Activated CD4-positive, alpha-beta T cell treated with anti-CD3 and anti-CD28 coated beads, Interleukin-2, amount 10 ng/mL, durations not matched to agents 24 days and 14 days (primary cell): ENCODE results near the gene IGF1R. TPM values are rescaled to one million over a fixed set of nuclear protein-coding genes. Genes with fewer than 3 reads are reported as not detected.
A peak's percentile ranks its signal among the peaks of the same experiment; 100 is the strongest.

Source experiments
- DNase-seq: peaks from one replicate; pipeline ENCODE4 v3.0.0; 2022
- H3K27ac Mint-ChIP-seq: one replicate; pipeline ENCODE4 v1.8.0; 2022; ENCODE audit warnings: mild to moderate bottlenecking, mixed read lengths
- H3K27me3 Mint-ChIP-seq: one replicate; pipeline ENCODE4 v1.8.0; 2022; ENCODE audit warnings: mixed read lengths
- H3K36me3 Mint-ChIP-seq: one replicate; pipeline ENCODE4 v1.8.0; 2022; ENCODE audit warnings: low read depth, mild to moderate bottlenecking, mixed read lengths
- H3K4me1 Mint-ChIP-seq: one replicate; pipeline ENCODE4 v1.8.0; 2021; ENCODE audit warnings: mixed read lengths
- H3K4me3 Mint-ChIP-seq: one replicate; pipeline ENCODE4 v1.8.0; 2022; ENCODE audit warnings: mild to moderate bottlenecking, moderate library complexity, mixed read lengths
- H3K9me3 Mint-ChIP-seq: one replicate; pipeline ENCODE4 v1.8.0; 2021; ENCODE audit warnings: mixed read lengths
- intact Hi-C: fragments of 100-400 bp; cut with micrococcal nuclease; formaldehyde crosslinking; loops from one replicate; pipeline ENCODE4 v1.15.1; 2023
- total RNA-seq: library from RNA; stranded (reverse); gene quantifications from 2 replicates; pipeline ENCODE4 v1.2.3, GENCODE V29; 2022

IGF1R gene
- total RNA-seq, 1 donor from 2014 or later, result 35.3 TPM

DNA sequence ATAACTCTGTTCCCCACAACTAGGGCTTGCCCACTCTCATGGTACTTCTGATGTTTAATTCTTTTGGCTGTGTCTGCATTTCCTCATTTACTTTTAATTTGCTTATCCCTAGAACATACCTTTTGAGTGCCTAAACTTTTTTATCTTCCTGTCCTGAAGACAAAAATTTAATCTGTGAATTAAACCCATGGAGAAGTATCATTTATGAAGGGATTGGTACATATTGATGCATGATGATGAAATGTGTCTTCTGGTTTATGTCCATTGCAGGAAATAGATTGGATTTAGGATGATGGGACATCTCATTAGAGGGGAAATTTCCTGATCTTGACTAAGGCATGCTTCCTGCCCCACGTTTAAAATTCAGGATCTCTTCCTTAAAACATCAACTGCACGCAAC lies 249.8 kb downstream of the IGF1R start:
- no peak for DNase-seq
- no peak overlapping the region for H3K4me3 Mint-ChIP-seq
- intact Hi-C loops, result no loop called here

DNA sequence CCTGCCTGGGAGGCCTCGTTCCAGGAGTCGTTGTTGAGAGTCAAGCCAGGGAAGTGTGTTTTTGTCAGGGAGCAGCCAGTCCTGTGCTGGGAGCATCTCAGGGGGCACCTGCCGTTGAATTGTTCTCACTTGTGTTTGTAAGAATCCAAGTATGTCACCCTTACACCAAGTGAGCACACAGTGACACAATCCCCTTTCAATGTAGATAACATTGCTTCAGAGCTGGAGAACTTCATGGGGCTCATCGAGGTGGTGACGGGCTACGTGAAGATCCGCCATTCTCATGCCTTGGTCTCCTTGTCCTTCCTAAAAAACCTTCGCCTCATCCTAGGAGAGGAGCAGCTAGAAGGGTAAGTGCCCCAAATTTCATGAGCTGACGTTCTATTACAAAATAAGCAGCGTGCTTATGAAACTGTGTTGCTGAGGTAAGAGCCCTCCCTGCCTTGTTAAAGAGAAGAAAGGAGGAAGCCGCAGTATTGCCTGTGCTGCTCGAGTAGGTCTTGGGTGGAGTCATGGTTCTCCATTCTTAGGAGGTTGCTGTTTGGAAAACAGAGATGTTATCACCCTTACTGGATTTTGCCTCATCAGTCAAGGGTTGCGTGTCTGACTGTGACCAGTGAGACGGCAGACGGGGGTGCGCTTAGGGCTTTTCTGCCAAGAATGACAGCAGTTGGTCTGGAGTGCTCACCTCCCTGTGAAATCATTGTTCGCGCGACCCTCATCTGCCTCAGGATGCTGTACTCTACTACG lies 251.1 kb downstream of the IGF1R start:
- no peaks in the 10 kb centered on the region for H3K9me3 Mint-ChIP-seq
- intact Hi-C loops, result no loop called here

More for the DNA sequence above, 249.8 kb downstream of the IGF1R start:
- H3K27ac Mint-ChIP-seq, result no peak overlapping the region
- peaks cover 12% of the 10 kb centered on the region for H3K36me3 Mint-ChIP-seq
- no peaks in the 10 kb centered on the region for H3K9me3 Mint-ChIP-seq
- H3K27me3 Mint-ChIP-seq, result no peaks in the 10 kb centered on the region
- peaks cover 11% of the 10 kb centered on the region for H3K4me1 Mint-ChIP-seq

DNA sequence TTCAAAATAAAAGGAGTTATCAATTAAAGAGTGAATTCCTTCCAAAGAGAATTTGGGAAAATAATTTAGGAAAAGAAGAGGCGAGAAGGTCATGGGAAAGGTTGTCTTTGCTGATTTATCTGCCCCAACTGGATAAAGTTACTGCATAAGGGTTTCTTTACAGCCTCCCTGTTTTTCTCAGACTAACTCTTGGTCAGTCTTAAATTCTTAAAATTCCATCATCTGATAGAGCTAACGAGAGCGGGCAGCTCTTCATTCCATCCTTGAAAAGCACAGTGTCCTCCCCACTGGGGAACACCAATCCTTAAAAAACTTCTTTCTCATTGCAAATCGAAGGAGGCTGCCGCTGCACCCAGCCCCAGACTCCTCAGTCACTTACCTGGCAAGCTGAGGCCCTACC lies 252.0 kb downstream of the IGF1R start:
- no peak for DNase-seq
- intact Hi-C loops, result no loop called here
- Mint-ChIP-seq H3K36me3 (peaks cover 15% of the 10 kb centered on the region), H3K27me3 (no peaks in the 10 kb centered on the region), H3K4me1 (peaks cover 16% of the 10 kb centered on the region), H3K4me3 (no peak overlapping the region), H3K27ac (no peak overlapping the region), H3K9me3 (no peaks in the 10 kb centered on the region)

More for the DNA sequence above, 251.1 kb downstream of the IGF1R start:
- DNase-seq, result no peak
- Mint-ChIP-seq H3K27me3 (no peaks in the 10 kb centered on the region), H3K4me1 (peaks cover 16% of the 10 kb centered on the region), H3K36me3 (peaks cover 14% of the 10 kb centered on the region), H3K4me3 (no peak overlapping the region), H3K27ac (no peak overlapping the region)

DNA sequence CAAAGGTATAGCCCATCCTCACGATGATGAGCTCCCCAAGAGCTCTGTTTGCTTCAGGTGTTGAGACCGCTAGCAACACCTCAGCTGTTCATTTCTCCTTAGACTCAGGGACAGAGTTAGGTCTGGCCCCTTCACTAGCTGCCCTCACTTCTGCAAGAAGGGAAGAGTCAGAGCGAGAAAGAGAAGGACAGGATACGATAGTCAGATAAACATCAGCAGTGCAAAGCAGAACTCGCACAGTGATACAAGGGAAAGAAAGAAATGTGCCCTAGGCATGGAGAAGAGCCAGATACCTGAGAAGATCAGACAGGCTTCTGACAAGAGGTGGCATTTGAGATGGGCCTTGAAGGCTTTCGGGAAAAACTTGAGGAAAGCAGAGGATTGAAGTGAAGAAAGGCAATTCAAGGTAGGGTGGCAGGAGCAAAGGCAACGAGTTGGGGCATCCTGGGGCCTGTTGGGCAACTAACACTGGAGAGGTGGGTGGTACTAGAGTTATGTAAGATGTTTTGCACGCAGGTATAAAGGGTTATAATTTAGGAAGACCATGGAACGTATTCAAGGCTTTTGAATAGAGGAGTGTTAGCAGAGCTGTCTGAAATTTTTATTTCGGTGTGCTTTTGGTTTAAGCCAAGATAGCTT lies 253.2 kb downstream of the IGF1R start:
- H3K36me3 Mint-ChIP-seq, result peaks cover 15% of the 10 kb centered on the region
- no peak overlapping the region for H3K27ac Mint-ChIP-seq
- no peaks in the 10 kb centered on the region for H3K9me3 Mint-ChIP-seq
- intact Hi-C loops, result no loop called here
- no peak overlapping the region for H3K4me3 Mint-ChIP-seq
- no peak for DNase-seq
- no peaks in the 10 kb centered on the region for H3K27me3 Mint-ChIP-seq
- peaks cover 16% of the 10 kb centered on the region for H3K4me1 Mint-ChIP-seq

DNA sequence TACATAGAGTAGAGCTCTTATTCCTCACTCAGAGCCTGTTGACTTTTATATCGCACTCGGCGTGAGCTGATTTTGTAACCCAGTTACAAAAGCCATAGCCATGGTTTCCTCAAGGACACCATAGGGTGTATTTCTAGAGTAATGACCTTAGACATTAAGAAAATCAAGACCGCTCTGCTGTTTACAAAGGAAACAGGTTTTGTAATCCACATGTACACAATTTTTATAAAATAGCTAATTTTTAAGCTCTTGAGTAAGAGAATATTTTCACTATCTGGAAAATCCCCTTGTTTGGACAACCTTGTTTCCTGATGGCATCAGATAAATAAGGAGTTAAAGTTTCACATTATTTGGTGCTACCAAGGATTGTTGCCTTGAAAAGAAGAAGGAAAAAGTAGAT lies 254.6 kb downstream of the IGF1R start:
- no peak overlapping the region for H3K4me3 Mint-ChIP-seq
- peaks cover 8% of the 10 kb centered on the region for H3K36me3 Mint-ChIP-seq
- H3K27ac Mint-ChIP-seq, result no peak overlapping the region
- no peaks in the 10 kb centered on the region for H3K9me3 Mint-ChIP-seq
- no peak for DNase-seq
- peaks cover 14% of the 10 kb centered on the region for H3K4me1 Mint-ChIP-seq
- intact Hi-C loops, result no loop called here
- H3K27me3 Mint-ChIP-seq, result no peaks in the 10 kb centered on the region

DNA sequence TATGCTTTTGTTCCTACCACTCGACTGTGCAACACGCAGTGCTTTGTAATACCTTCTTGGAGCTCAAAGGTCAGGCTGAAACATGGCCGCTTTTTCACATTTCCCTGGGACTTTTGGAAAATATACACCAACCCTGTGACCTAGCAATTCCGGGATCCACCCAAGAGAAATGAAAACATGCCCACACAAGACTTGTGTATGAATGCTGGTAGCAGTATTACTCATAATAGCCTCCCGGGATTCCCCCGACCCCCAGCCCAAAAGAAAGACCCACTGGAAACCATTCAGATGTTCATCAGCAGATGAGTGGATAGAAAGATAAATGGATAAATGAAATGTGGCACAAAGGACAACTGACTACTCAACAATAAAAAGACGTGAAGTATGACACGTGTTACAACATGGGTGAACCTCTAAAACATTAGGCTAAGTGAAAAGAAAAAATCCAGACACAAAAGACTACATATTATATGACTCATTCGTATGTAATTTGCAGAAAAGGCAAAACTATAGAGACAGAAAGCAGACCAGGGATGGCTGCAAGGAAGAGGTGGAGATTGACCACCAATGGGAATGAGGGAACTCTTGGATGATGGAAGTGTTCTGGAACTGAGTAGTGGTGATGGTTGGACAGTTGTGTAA lies 255.2 kb downstream of the IGF1R start:
- Mint-ChIP-seq H3K4me3 (no peak overlapping the region), H3K9me3 (no peaks in the 10 kb centered on the region), H3K4me1 (peaks cover 14% of the 10 kb centered on the region), H3K27me3 (no peaks in the 10 kb centered on the region), H3K36me3 (peaks cover 12% of the 10 kb centered on the region), H3K27ac (peak overlapping the region; percentile 70)
- DNase-seq, result no peak
- intact Hi-C loops, result no loop called here

DNA sequence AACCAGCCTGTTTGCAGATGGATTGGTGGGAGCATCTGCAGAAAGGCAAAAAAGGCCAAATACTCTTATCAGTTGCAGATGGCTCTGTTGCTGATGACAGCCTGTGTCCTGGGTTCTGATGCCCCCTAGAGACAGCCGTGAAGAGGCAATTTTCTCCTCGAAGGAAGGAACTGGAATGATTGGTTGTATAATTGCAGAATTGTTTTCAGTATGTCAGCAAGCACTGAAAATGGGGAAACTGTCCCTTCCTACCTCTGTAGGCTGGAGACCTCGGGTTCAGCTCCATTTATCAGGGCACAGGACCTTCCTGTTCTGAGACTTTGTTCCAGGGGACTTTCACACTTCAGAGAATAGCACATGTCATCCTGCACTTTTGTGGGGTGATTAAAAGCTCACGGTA lies 256.2 kb downstream of the IGF1R start:
- H3K9me3 Mint-ChIP-seq, result no peaks in the 10 kb centered on the region
- no peak overlapping the region for H3K4me3 Mint-ChIP-seq
- peaks cover 14% of the 10 kb centered on the region for H3K4me1 Mint-ChIP-seq
- H3K27me3 Mint-ChIP-seq, result no peaks in the 10 kb centered on the region
- intact Hi-C loops, result no loop called here
- H3K27ac Mint-ChIP-seq, result no peak overlapping the region
- peaks cover 14% of the 10 kb centered on the region for H3K36me3 Mint-ChIP-seq
- DNase-seq, result no peak

DNA sequence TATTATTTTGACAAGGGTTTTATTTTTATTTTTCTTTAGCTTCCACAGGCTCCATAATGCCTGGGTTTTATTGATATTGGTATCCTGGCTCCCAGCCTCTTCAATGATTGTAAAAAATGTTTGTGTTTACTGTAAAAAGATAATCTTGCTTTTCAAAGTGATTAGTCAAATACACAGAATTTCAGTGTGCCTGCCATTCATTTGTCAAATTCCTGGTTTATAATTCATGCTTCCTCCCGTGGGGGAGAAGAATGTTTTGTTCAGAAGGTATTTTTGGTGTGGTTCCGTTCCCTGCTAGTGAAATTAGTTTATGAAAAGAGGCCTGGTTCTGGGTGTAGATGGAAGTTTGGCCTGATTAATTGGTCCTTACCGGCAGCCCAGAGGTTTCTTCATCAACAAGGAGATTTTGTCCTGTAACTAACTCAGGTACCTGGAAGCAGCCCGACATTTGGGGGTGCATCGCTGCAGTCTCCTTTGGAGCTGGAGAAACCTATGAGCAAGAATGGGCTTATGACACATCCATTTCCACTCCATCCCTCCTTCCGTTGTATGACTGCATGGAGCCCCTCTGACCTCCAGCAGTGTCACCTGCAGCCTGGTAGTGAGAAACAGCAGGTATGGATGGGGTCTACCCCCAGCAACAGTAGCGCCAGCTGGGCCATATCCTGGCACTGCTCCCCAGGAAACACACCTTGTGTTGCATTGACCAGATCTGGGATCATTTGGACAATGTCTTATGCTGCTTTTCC lies 257.8 kb downstream of the IGF1R start:
- Mint-ChIP-seq H3K4me1 (peaks cover 14% of the 10 kb centered on the region), H3K36me3 (peaks cover 14% of the 10 kb centered on the region), H3K27me3 (no peaks in the 10 kb centered on the region), H3K4me3 (no peak overlapping the region), H3K9me3 (no peaks in the 10 kb centered on the region), H3K27ac (no peak overlapping the region)
- intact Hi-C loops, result no loop called here
- no peak for DNase-seq

DNA sequence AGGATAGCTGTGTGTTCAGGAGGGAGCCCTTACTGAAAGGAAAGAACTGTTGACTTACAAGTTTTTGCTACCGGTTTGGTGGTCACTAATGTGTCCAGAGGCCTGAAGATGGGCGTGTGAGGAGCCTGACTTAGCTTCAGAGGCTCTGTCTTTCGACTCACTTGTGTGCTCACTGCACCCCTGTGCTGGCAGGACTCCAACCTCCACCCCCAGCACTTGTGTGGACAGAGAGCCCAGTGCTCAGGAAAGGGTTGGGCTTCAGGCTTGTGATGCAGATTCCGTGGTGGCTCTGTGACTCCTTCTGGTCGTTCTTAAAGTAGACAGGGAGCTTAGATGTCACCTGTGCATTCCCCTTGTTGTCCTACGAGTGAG lies 258.4 kb downstream of the IGF1R start:
- Mint-ChIP-seq H3K36me3 (peaks cover 9% of the 10 kb centered on the region), H3K27me3 (no peaks in the 10 kb centered on the region), H3K4me1 (peaks cover 9% of the 10 kb centered on the region), H3K27ac (no peak overlapping the region), H3K9me3 (no peaks in the 10 kb centered on the region), H3K4me3 (no peak overlapping the region)
- intact Hi-C loops, result no loop called here
- no peak for DNase-seq

DNA sequence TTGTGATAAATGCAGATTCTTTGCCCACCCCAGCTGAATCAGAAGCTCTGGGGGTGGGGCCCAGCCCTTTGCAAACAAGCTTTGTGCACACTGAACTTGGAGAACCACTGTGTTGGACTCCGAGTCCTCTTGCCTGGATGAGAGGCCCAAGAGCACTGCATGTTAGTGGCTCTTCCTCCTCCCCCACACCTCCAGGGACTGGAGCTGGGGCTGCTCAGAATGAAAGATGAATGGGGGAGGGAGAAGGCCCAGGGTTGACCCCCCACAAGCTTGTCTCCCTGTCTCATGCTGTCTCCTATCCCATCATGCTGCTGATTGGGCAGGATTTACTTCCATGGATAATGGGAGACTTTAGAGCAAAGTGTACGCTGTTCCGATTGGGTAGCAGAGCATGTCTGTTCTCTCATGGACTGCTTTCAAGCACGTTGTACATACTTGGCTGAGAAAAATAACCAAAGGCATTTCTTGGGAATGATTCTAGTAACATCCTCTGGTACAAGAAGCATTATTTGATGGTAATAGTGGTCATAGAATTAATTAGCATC lies 259.7 kb downstream of the IGF1R start:
- Mint-ChIP-seq H3K27me3 (no peaks in the 10 kb centered on the region), H3K4me3 (no peak overlapping the region)
- intact Hi-C loops, result no loop called here

DNA sequence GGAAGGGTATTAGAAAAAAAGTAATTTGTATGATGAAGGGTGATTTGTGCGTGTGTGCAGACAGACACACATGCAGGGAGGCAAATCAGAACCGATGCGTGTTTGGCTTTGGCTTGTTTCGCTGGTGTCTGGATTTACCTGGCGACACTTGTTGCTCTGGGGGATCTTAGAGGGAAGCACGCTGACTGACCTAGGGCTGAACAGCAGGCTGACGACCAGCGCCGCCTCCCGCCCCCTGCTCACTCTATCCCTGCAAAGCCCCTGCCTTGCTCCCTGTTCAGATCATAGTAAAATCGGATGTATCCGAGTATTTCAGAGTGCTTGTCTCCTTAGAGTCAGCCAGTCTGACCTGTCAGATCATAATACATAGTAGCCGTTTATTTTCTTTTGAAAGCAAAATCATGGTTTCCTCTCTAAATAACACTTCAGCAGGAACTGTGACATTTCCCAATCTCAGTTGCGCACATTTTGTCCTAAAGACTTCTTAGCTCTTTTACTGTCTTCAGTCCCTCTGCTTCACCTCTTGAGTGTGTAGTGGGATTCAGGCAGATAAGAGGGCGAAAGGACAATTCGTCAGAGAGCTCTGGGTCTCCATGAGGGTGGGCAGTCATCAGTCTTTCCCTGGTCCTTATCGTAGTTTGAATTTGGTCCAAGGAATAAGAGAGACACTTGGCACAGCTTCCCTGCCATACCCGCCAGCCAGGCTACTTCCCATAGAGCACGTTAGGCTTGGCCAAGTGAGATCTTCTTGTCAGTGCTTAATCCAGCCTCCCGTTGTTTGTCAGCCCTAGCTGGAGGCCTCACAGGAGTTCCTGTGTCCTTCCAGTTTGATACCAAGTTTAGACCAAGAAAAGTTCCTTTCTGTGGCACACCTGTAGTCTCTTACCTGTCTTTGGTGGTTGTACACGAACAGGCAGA lies 261.9 kb downstream of the IGF1R start:
- Mint-ChIP-seq H3K4me1 (peaks cover 7% of the 10 kb centered on the region), H3K27ac (no peak overlapping the region), H3K36me3 (peaks cover 22% of the 10 kb centered on the region), H3K9me3 (no peaks in the 10 kb centered on the region), H3K4me3 (no peak overlapping the region), H3K27me3 (no peaks in the 10 kb centered on the region)
- intact Hi-C loops, result no loop called here
- no peak for DNase-seq

More for the DNA sequence above, 259.7 kb downstream of the IGF1R start:
- no peak for DNase-seq
- no peak overlapping the region for H3K27ac Mint-ChIP-seq
- no peaks in the 10 kb centered on the region for H3K9me3 Mint-ChIP-seq
- peaks cover 14% of the 10 kb centered on the region for H3K36me3 Mint-ChIP-seq
- peaks cover 6% of the 10 kb centered on the region for H3K4me1 Mint-ChIP-seq

DNA sequence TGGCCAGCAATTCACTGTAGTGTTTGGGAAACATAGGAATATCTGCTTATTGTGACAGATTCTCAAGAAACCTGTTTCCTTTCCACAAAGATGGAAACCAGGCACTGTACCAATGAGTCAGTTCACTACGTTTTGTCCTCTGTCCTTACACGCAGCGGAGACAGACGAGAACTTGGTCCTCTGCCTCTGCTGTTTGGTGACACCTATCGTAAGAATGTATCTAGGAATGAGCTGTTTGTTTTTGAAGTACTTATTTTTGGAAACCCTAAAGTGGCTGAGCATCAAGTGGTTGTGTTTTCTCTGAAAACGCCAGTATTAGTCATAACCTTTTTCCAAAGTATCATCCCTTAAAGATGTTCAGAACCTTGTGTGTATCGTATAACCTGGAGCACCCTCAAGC lies 266.3 kb downstream of the IGF1R start:
- intact Hi-C loops, result no loop called here
- Mint-ChIP-seq H3K27me3 (no peaks in the 10 kb centered on the region), H3K36me3 (peaks cover 37% of the 10 kb centered on the region), H3K27ac (peak overlapping the region; percentile 34), H3K9me3 (no peaks in the 10 kb centered on the region), H3K4me1 (peaks cover 14% of the 10 kb centered on the region), H3K4me3 (no peak overlapping the region)
- no peak for DNase-seq

DNA sequence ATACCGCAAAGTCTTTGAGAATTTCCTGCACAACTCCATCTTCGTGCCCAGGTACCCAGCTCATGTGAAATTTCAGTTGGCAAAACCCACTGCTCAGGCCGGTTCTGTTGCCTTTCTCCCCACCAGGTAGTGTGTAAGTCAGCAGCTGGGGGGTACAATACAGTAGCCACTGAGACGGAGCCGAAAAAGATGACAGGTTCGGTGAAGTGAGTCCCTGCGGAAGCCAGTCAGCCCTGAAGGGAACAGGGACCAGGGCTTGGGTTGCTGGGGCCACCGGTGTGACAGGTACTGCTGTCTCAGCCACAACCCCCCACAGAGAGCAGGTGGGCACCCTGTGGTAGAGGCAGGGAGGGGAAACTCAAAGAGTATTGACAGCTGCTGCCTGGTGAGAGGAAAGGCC lies 268.5 kb downstream of the IGF1R start:
- Mint-ChIP-seq H3K36me3 (peaks cover 41% of the 10 kb centered on the region), H3K9me3 (no peaks in the 10 kb centered on the region), H3K27ac (no peak overlapping the region), H3K4me1 (peaks cover 27% of the 10 kb centered on the region), H3K4me3 (no peak overlapping the region), H3K27me3 (no peaks in the 10 kb centered on the region)
- intact Hi-C loops, result no loop called here
- DNase-seq, result no peak
